ENCODE measurements around the gene DPYSL4. TPM values are rescaled to one million over a fixed set of nuclear protein-coding genes. Genes with fewer than 3 reads are reported as not detected.

DPYSL4 gene
- total RNA-seq, 1 experiment from 2014 or later: 26.3 TPM

DNA sequence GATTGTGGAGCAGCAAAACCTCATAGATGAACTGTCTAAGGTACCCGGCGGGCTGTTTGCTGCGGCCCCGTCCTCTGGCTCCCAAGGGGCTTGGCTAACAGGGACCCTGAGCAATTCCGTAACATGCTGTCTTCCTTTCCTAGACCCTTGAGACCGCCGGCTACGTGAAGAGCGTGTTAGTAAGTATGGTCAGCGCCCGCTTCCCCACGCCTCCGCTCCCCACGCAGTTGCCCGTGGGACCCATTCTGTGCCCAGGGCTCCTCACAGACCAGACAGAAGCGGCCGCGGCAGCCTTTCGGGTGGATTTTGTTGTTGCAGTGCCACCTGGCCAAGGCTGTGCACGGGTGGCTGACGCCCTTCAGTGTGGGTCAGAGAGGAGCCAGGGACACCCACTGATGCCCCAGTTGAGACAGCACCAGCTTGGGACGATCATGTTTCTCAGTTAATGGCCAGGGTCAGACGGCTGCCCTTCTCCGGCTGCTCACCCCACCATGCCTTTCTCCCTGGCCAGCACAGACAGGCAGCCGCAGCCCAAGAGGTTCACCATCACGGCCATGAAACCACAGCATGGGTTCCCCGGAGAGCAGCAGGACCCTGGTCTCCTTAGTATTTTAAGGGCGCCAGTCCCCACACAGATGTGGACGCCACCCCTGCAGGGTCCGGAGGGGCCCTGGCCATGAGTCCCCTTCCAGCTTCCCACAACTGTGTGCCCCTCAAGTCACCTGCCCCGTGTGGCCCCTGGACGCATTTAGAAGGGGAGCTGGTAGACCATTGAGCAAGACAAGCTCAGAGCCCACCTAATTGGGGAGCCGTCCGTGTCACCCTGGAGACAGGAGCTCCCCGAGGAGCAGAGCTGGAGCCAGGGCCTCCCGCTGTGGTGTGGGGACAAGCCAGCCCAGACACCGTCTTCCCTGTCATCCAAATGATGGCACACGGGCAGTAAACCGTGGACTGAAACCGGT is 49.4 kb upstream of the DPYSL4 start:
- Histone ChIP-seq H3K27ac (ENCODE audit: insufficient read length, low read depth, low read length) (no peak overlapping the region), H3K9me3 (ENCODE audit: control insufficient read depth, low read depth, low read length) (no peaks in the 10 kb centered on the region), H3K4ac (ENCODE audit: low read depth, low read length) (no peak overlapping the region), H3K4me2 (ENCODE audit: insufficient read depth, insufficient read length, low read length) (no peak overlapping the region), H3K79me2 (ENCODE audit: insufficient read depth, low read length) (no peaks in the 10 kb centered on the region), H3K79me1 (ENCODE audit: insufficient read depth, low read depth, low read length, poor library complexity, severe bottlenecking) (no peaks in the 10 kb centered on the region), H3K14ac (ENCODE audit: insufficient read depth, low read length) (no peak overlapping the region; the same call in 1 of the 2 replicates), H3K23ac (ENCODE audit: insufficient read length, low read depth, low read length) (no peak overlapping the region), H2BK20ac (ENCODE audit: low read depth, low read length, poor library complexity, severe bottlenecking) (no peak overlapping the region), H3K4me1 (ENCODE audit: insufficient read depth, low read length) (no peaks in the 10 kb centered on the region), H3T11ph (ENCODE audit: low read length) (no peak overlapping the region), H4K5ac (ENCODE audit: insufficient read length, low read depth, low read length) (no peak overlapping the region), H4K91ac (ENCODE audit: insufficient read length, low read depth, low read length) (no peak overlapping the region), H2BK120ac (ENCODE audit: low read depth, low read length, poor library complexity, severe bottlenecking) (no peak overlapping the region), H3K56ac (ENCODE audit: insufficient read length, low read depth, low read length) (no peak overlapping the region), H3K9ac (ENCODE audit: extremely low read depth, insufficient read length, low read length) (no peak overlapping the region), H3K27me3 (ENCODE audit: insufficient read depth, low read length) (no peaks in the 10 kb centered on the region), H2AFZ (ENCODE audit: low read length) (no peak overlapping the region), H3K18ac (ENCODE audit: insufficient read length, low read depth, low read length) (no peak overlapping the region), H3K23me2 (ENCODE audit: insufficient read length, low read depth, low read length, poor library complexity, severe bottlenecking) (no peaks in the 10 kb centered on the region), H2BK5ac (ENCODE audit: insufficient read length, low read length) (no peak overlapping the region), H2BK15ac (ENCODE audit: low read depth, low read length) (no peak overlapping the region), H4K8ac (replicated peaks; ENCODE audit: insufficient read length, low read depth, low read length) (no peak overlapping the region), H2AK5ac (ENCODE audit: insufficient read length, low read length) (no peak overlapping the region), H4K20me1 (ENCODE audit: control insufficient read depth, insufficient read depth, insufficient read length) (no peaks in the 10 kb centered on the region), H2BK12ac (ENCODE audit: insufficient read length, low read depth, low read length) (no peak overlapping the region)
- H3K9me3 Mint-ChIP-seq: no peaks in the 10 kb centered on the region
- H3K4me3 Mint-ChIP-seq: no peak overlapping the region; a peak in 1 of 5 replicates
- no CpG with 5 or more reads among the region's 40 CpGs for WGBS (ENCODE audit: extremely low coverage, insufficient read length, low lambda C conversion rate)
- H3K27me3 Mint-ChIP-seq (ENCODE audit: low read depth): no peaks in the 10 kb centered on the region; the same call in 1 of the 2 replicates
- H3K4me1 Mint-ChIP-seq: peaks cover 2 to 6% of the 10 kb centered on the region in 2 experiments; a peak in 1 of 4 replicates
- 0 out of 7 replicates have a peak overlapping the region, but pooled peaks of 1 of the 3 experiments have one; percentile 23 for H3K27ac Mint-ChIP-seq
- TF ChIP-seq, protein P1, sequence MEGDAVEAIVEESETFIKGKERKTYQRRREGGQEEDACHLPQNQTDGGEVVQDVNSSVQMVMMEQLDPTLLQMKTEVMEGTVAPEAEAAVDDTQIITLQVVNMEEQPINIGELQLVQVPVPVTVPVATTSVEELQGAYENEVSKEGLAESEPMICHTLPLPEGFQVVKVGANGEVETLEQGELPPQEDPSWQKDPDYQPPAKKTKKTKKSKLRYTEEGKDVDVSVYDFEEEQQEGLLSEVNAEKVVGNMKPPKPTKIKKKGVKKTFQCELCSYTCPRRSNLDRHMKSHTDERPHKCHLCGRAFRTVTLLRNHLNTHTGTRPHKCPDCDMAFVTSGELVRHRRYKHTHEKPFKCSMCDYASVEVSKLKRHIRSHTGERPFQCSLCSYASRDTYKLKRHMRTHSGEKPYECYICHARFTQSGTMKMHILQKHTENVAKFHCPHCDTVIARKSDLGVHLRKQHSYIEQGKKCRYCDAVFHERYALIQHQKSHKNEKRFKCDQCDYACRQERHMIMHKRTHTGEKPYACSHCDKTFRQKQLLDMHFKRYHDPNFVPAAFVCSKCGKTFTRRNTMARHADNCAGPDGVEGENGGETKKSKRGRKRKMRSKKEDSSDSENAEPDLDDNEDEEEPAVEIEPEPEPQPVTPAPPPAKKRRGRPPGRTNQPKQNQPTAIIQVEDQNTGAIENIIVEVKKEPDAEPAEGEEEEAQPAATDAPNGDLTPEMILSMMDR (conservative IDR thresholded peaks at IDR 0.05): no peak
- no peak for DNase-seq
- no peaks in the 10 kb centered on the region; a peak in 1 of 7 replicates for H3K36me3 Mint-ChIP-seq (ENCODE audit: insufficient read depth in 1 of 3, low read depth in 3 of 3)

Data from H9 (cell line).